ENCODE results near the gene JPT2. TPM values are rescaled to one million over a fixed set of nuclear protein-coding genes. Genes with fewer than 3 reads are reported as not detected.
A peak's percentile ranks its signal among the peaks of the same experiment; 100 is the strongest.

JPT2 gene
- total RNA-seq, 1 experiment from 2014 or later, result 113 TPM

DNA sequence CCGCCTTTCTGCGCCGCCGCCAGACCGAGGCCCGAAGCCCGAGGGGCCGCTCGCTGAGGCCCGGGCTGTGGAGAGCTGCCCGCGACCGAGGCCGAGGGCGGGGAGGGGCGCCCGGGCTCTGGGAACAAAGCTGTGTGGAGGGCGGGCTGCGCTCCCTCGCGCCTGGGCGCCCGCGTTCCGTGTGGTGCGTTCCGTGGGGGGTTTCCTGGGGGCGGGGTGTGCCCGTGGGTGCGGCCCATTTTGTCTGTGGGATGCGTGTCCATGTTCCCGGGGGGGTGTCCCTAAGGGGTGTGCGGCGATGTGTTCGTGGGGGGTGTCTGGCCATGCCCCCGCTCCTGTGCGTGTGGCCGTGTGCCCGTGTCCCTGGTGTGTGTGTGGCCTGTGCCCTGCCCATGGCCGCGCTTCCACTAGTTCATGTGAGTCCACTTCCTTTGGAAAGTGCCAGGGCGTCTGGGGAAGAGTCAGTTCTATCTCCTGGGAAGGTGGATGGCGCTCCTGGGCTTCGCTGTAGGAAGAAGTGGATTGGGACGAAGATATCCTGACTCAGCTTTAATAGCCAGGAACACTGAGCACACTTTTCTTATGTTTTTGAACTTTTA lies 520 bp downstream of the JPT2 start:
- no peak for TF ChIP-seq SRF (IDR thresholded peaks at IDR 0.05; ENCODE audit: low read depth)
- no peak for TF ChIP-seq CEBPB (IDR thresholded peaks at IDR 0.05; ENCODE audit: low read depth)
- no peak for TF ChIP-seq JUND (IDR thresholded peaks at IDR 0.05)
- TF ChIP-seq RAD21 (IDR thresholded peaks at IDR 0.05; ENCODE audit: low read depth), result peak; percentile 29; the same call in 1 of the 2 replicates
- no peak for TF ChIP-seq ELF1 (IDR thresholded peaks at IDR 0.05; ENCODE audit: borderline replicate concordance, low read depth)
- no peak for TF ChIP-seq POLR2AphosphoS5 (IDR thresholded peaks at IDR 0.05; ENCODE audit: low read depth, low read length)
- TF ChIP-seq, protein P1, sequence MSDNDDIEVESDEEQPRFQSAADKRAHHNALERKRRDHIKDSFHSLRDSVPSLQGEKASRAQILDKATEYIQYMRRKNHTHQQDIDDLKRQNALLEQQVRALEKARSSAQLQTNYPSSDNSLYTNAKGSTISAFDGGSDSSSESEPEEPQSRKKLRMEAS (IDR thresholded peaks at IDR 0.05), result no peak
- TF ChIP-seq SP1 (IDR thresholded peaks at IDR 0.05; ENCODE audit: low read depth), result no peak
- TF ChIP-seq ZFX (IDR thresholded peaks at IDR 0.05), result peak; percentile 77; the same call in 1 of the 2 replicates
- peak overlapping the region; percentile 93 to 97 for H3K4me3 ChIP-seq (replicated peaks in 1 of 2; ENCODE audit: low read depth in 1 of 2, low read length in 2 of 2)
- ATAC-seq (peak; percentile 13), DNase-seq (ENCODE audit: low read depth, low spot score) (no peak)
- peak overlapping the region; percentile 88 for H3K4me2 ChIP-seq (ENCODE audit: low read length)
- H3K9me2 ChIP-seq (ENCODE audit: insufficient read depth), result no peaks in the 10 kb centered on the region
- peaks cover 7 to 37% of the 10 kb centered on the region in 2 experiments; a peak in 3 of 4 replicates for H3K36me3 ChIP-seq (ENCODE audit: control insufficient read depth in 1 of 2, insufficient read depth in 2 of 2, low read length in 2 of 2)
- no peaks in the 10 kb centered on the region for H3K27me3 ChIP-seq (ENCODE audit: insufficient read depth, low read length)
- BruUV-seq (replicated peaks), result TSS peak; percentile 67
- RAD21 ChIA-PET (ENCODE audit: low non-redundant PET in 1 of 2, low total read pairs in 2 of 2, uncharacterized antibody in 2 of 2, unreplicated experiment in 2 of 2), result interaction anchor here (0.6 to 1.3 kb wide), 2 partner anchors 45 to 85 kb away, joined by 3 to 13 read pairs; no protein-coding TSS in a partner anchor
- peaks cover 8 to 38% of the 10 kb centered on the region in 2 experiments for H3K4me1 ChIP-seq (ENCODE audit: control insufficient read depth in 1 of 2, insufficient read depth in 2 of 2, low read length in 2 of 2)
- H3K9ac ChIP-seq (ENCODE audit: low read length), result peak overlapping the region; percentile 98
- H4K20me1 ChIP-seq (ENCODE audit: insufficient read depth), result no peaks in the 10 kb centered on the region; the same call in 1 of the 2 replicates
- H3K27ac ChIP-seq (ENCODE audit: low read depth, low read length), result peak overlapping the region; percentile 74
- H3K9me3 ChIP-seq (ENCODE audit: control insufficient read depth in 1 of 2, insufficient read depth in 1 of 2, low read depth in 1 of 2, low read length in 2 of 2), result no peaks in the 10 kb centered on the region
- intact Hi-C loops (cut with micrococcal nuclease), result loop anchor here (1.0 kb wide), 2 partner anchors 28 to 43 kb away; partner anchors contain the start of gene MAPK8IP3
- CTCF ChIA-PET, result interaction anchor here (0.9 to 2.2 kb wide), 2 partner anchors 27 to 94 kb away, joined by 4 to 12 read pairs; partner anchors contain the start of genes EME2, MAPK8IP3 and MRPS34
- H3K79me2 ChIP-seq (ENCODE audit: insufficient read depth, low read length), result peaks cover 55% of the 10 kb centered on the region
- POLR2A ChIA-PET, result interaction anchor here (0.7 to 1.2 kb wide), 8 partner anchors 10 to 91 kb away, joined by 3 to 7 read pairs (median 4); partner anchors contain the start of genes CRAMP1, IFT140 and MAPK8IP3
- no peak overlapping the region for H2AFZ ChIP-seq (ENCODE audit: low read depth, low read length, poor library complexity, severe bottlenecking)

DNA sequence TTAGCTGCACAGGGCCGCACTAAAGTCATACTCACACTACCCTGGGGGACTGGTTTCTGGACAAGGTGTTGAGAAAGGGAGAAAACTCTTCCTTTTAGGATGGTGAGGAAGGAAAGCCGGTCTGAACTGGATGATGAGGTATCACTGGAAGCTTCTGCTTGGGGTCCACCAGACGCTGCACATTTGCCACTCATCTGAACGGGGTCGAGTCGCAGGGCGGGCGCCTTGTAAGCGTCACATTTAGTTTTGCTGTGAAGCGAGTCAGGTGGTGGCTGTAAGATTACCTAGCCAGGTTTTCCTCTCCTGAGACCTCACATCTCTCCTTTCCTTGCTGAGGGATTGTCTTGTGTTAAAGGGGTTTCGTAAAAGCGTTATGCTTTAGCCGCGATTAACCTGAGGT lies 2.3 kb downstream of the JPT2 start:
- CTCF ChIA-PET, result no interaction called here
- no peak for ATAC-seq
- H3K9ac ChIP-seq (ENCODE audit: low read length), result no peak overlapping the region
- intact Hi-C loops (cut with micrococcal nuclease), result no loop called here
- no peaks in the 10 kb centered on the region for H3K9me2 ChIP-seq (ENCODE audit: insufficient read depth)
- no peak overlapping the region for H2AFZ ChIP-seq (ENCODE audit: low read depth, low read length, poor library complexity, severe bottlenecking)
- POLR2A ChIA-PET, result no interaction called here
- H4K20me1 ChIP-seq (ENCODE audit: insufficient read depth), result no peaks in the 10 kb centered on the region; the same call in 1 of the 2 replicates
- H3K27me3 ChIP-seq (ENCODE audit: insufficient read depth, low read length), result no peaks in the 10 kb centered on the region
- DNase-seq (ENCODE audit: low read depth, low spot score), result no peak
- peaks cover 8 to 27% of the 10 kb centered on the region in 2 experiments for H3K4me1 ChIP-seq (ENCODE audit: control insufficient read depth in 1 of 2, insufficient read depth in 2 of 2, low read length in 2 of 2)
- no TSS peak for BruUV-seq (replicated peaks)
- H3K4me3 ChIP-seq (replicated peaks in 1 of 2; ENCODE audit: low read depth in 1 of 2, low read length in 2 of 2), result no peak overlapping the region
- peaks cover 5 to 33% of the 10 kb centered on the region in 2 experiments; a peak in 2 of 4 replicates for H3K36me3 ChIP-seq (ENCODE audit: control insufficient read depth in 1 of 2, insufficient read depth in 2 of 2, low read length in 2 of 2)
- no peak overlapping the region for H3K27ac ChIP-seq (ENCODE audit: low read depth, low read length)
- H3K9me3 ChIP-seq (ENCODE audit: control insufficient read depth in 1 of 2, insufficient read depth in 1 of 2, low read depth in 1 of 2, low read length in 2 of 2), result no peaks in the 10 kb centered on the region
- no peak overlapping the region for H3K4me2 ChIP-seq (ENCODE audit: low read length)
- RAD21 ChIA-PET (ENCODE audit: low non-redundant PET in 1 of 2, low total read pairs in 2 of 2, uncharacterized antibody in 2 of 2, unreplicated experiment in 2 of 2), result no interaction called here
- H3K79me2 ChIP-seq (ENCODE audit: insufficient read depth, low read length), result peaks cover 72% of the 10 kb centered on the region
- no peak for TF ChIP-seq SP1 (IDR thresholded peaks at IDR 0.05; ENCODE audit: low read depth)
- TF ChIP-seq POLR2AphosphoS5 (IDR thresholded peaks at IDR 0.05; ENCODE audit: low read depth, low read length), result no peak
- TF ChIP-seq ELF1 (IDR thresholded peaks at IDR 0.05; ENCODE audit: borderline replicate concordance, low read depth), result no peak
- no peak for TF ChIP-seq FOSL1 (IDR thresholded peaks at IDR 0.05; ENCODE audit: low read depth)
- no peak for TF ChIP-seq YY1 (IDR thresholded peaks at IDR 0.05; ENCODE audit: extremely low read depth, insufficient replicate concordance, low read depth, low read length)
- no peak for TF ChIP-seq JUND (IDR thresholded peaks at IDR 0.05)
- no peak for TF ChIP-seq EZH2 (IDR thresholded peaks at IDR 0.05)
- TF ChIP-seq, protein P2, sequence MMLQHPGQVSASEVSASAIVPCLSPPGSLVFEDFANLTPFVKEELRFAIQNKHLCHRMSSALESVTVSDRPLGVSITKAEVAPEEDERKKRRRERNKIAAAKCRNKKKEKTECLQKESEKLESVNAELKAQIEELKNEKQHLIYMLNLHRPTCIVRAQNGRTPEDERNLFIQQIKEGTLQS (IDR thresholded peaks at IDR 0.05), result no peak
- TF ChIP-seq CBX3 (IDR thresholded peaks at IDR 0.05; ENCODE audit: low read depth), result no peak
- TF ChIP-seq POLR2A (IDR thresholded peaks at IDR 0.05; ENCODE audit: borderline replicate concordance, extremely low read depth, insufficient read depth, insufficient read length), result no peak
- no peak for TF ChIP-seq CEBPB (IDR thresholded peaks at IDR 0.05; ENCODE audit: low read depth)
- no peak for TF ChIP-seq SRF (IDR thresholded peaks at IDR 0.05; ENCODE audit: low read depth)
- no peak for TF ChIP-seq ZFX (IDR thresholded peaks at IDR 0.05)
- TF ChIP-seq, protein P1 (IDR thresholded peaks at IDR 0.05), result no peak
- no peak for TF ChIP-seq SIN3A (IDR thresholded peaks at IDR 0.05; ENCODE audit: low read depth)
- TF ChIP-seq EZH2phosphoT487 (IDR thresholded peaks at IDR 0.05; ENCODE audit: borderline replicate concordance), result no peak
- TF ChIP-seq, protein P3, sequence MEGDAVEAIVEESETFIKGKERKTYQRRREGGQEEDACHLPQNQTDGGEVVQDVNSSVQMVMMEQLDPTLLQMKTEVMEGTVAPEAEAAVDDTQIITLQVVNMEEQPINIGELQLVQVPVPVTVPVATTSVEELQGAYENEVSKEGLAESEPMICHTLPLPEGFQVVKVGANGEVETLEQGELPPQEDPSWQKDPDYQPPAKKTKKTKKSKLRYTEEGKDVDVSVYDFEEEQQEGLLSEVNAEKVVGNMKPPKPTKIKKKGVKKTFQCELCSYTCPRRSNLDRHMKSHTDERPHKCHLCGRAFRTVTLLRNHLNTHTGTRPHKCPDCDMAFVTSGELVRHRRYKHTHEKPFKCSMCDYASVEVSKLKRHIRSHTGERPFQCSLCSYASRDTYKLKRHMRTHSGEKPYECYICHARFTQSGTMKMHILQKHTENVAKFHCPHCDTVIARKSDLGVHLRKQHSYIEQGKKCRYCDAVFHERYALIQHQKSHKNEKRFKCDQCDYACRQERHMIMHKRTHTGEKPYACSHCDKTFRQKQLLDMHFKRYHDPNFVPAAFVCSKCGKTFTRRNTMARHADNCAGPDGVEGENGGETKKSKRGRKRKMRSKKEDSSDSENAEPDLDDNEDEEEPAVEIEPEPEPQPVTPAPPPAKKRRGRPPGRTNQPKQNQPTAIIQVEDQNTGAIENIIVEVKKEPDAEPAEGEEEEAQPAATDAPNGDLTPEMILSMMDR (IDR thresholded peaks at IDR 0.05 in 2 of 3, conservative IDR thresholded peaks at IDR 0.05 in 1 of 3; ENCODE audit: borderline replicate concordance in 1 of 3, insufficient read depth in 1 of 3, low read depth in 2 of 3, low read length in 2 of 3), result no peak

Measured in HCT116 (cell line).